A673 (cell line): Measurements from ENCODE around the gene KRT86.
"Not testable (repeated sequence)": the region's sequence is repeated elsewhere in the genome, so short reads cannot be mapped to it uniquely, and the experiment has no call there.

Experiments
- EZH2 ChIP-seq: fragments of 200-600 bp; sonication (generic); IDR thresholded peaks from 2 replicates; pipeline ENCODE4 v1.6.1; 2017; ENCODE audit warnings: borderline replicate concordance, low read depth, mild to moderate bottlenecking, mixed read lengths, antibody characterized with exemption, low read length; ENCODE audit not compliant: poor library complexity, severe bottlenecking
- TF ChIP-seq, protein P1 (sequence below): fragments of 300-800, 200-600 bp; sonication (generic); conservative IDR thresholded peaks from 2 replicates; pipeline ENCODE4 v1.5.1; 2017; ENCODE audit warnings: low read depth, mild to moderate bottlenecking, antibody characterized with exemption, low read length, moderate library complexity, mixed read lengths

GRCh38 chr12:52240247-52240646, 34.2 kb upstream of the KRT86 start:
- TF ChIP-seq, protein P1, sequence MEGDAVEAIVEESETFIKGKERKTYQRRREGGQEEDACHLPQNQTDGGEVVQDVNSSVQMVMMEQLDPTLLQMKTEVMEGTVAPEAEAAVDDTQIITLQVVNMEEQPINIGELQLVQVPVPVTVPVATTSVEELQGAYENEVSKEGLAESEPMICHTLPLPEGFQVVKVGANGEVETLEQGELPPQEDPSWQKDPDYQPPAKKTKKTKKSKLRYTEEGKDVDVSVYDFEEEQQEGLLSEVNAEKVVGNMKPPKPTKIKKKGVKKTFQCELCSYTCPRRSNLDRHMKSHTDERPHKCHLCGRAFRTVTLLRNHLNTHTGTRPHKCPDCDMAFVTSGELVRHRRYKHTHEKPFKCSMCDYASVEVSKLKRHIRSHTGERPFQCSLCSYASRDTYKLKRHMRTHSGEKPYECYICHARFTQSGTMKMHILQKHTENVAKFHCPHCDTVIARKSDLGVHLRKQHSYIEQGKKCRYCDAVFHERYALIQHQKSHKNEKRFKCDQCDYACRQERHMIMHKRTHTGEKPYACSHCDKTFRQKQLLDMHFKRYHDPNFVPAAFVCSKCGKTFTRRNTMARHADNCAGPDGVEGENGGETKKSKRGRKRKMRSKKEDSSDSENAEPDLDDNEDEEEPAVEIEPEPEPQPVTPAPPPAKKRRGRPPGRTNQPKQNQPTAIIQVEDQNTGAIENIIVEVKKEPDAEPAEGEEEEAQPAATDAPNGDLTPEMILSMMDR, result not testable (repeated sequence)
- not testable (repeated sequence) for TF ChIP-seq EZH2
